ENCODE measurements around the gene CYTH3. TPM values are rescaled to one million over a fixed set of nuclear protein-coding genes. Genes with fewer than 3 reads are reported as not detected.
A peak's percentile ranks its signal among the peaks of the same experiment; 100 is the strongest.

Gene CYTH3
- total and polyA plus RNA-seq, 2 of the 13 experiments (the other 11 are each of a cell fraction or from before 2014, with no cell fraction given) = 3.1 to 3.8 TPM

- CTCF ChIA-PET (ENCODE audit: low intra/inter-chr PET ratio, low total read pairs) = no interaction called here
- Histone ChIP-seq H4K20me1 (ENCODE audit: insufficient read depth, low read length) (no peaks in the 10 kb centered on the region), H3K27me3 (ENCODE audit: control insufficient read depth in 1 of 2, insufficient read depth in 2 of 2, low read length in 2 of 2) (peaks cover 0 to 14% of the 10 kb centered on the region in 2 experiments; a peak in 2 of 5 replicates), H3K4me1 (ENCODE audit: insufficient read depth, low read length) (peaks cover 43% of the 10 kb centered on the region), H3K4me3 (replicated peaks in 1 of 3; ENCODE audit: insufficient read depth in 1 of 3, low read depth in 2 of 3, low read length in 3 of 3) (no peak overlapping the region), H3K27ac (ENCODE audit: extremely low read length, insufficient read depth, low read length) (no peak overlapping the region), H3K9ac (ENCODE audit: insufficient read depth, low read depth, low read length) (no peak overlapping the region), H2AFZ (ENCODE audit: low read length) (no peak overlapping the region), H3K36me3 (replicated peaks in 1 of 2; ENCODE audit: control insufficient read depth in 1 of 2, insufficient read depth in 2 of 2, low read length in 2 of 2) (no peaks in the 10 kb centered on the region), H3K9me3 (ENCODE audit: low read length) (no peaks in the 10 kb centered on the region), H3K4me2 (ENCODE audit: low read depth, low read length) (peak overlapping the region; percentile 32; the same call in 1 of the 2 replicates), H3K79me2 (ENCODE audit: insufficient read depth, low read length) (no peaks in the 10 kb centered on the region)
- POLR2A ChIA-PET = no interaction called here
- FAIRE-seq = no peak
- 20% methylated on average over 8 of the region's 8 CpGs for WGBS (ENCODE audit: low lambda C conversion rate)
- no TSS peak for BruUV-seq (replicated peaks)
- in situ Hi-C loops (cut with HindIII; ENCODE audit: extremely low pct_ligation_motif_present, low pct_unique_long_range_greater_than_20kb) (no loop called here), intact Hi-C loops (cut with micrococcal nuclease; ENCODE audit: unreplicated experiment) (no loop called here)
- DNase-seq (ENCODE audit: low spot score) = no peak
- TF ChIP-seq, protein P1, sequence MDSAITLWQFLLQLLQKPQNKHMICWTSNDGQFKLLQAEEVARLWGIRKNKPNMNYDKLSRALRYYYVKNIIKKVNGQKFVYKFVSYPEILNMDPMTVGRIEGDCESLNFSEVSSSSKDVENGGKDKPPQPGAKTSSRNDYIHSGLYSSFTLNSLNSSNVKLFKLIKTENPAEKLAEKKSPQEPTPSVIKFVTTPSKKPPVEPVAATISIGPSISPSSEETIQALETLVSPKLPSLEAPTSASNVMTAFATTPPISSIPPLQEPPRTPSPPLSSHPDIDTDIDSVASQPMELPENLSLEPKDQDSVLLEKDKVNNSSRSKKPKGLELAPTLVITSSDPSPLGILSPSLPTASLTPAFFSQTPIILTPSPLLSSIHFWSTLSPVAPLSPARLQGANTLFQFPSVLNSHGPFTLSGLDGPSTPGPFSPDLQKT (CRISPR knock-in tag; IDR thresholded peaks at IDR 0.05; ENCODE audit: borderline replicate concordance) = no peak
- TF ChIP-seq MTF1 (CRISPR knock-in tag; IDR thresholded peaks at IDR 0.05) = no peak
- peak; percentile 43; the same call in 1 of the 3 replicates for ATAC-seq
These were observed 14.1 kb upstream of the CYTH3 start for GRCh38 chr7:6286486-6286885.

- peaks cover 0 to 5% of the 10 kb centered on the region in 2 experiments; a peak in 1 of 5 replicates for H3K27me3 ChIP-seq (ENCODE audit: control insufficient read depth in 1 of 2, insufficient read depth in 2 of 2, low read length in 2 of 2)
- H2AFZ ChIP-seq (ENCODE audit: low read length) = no peak overlapping the region
- in situ Hi-C loops (cut with HindIII; ENCODE audit: extremely low pct_ligation_motif_present, low pct_unique_long_range_greater_than_20kb) (no loop called here), intact Hi-C loops (cut with micrococcal nuclease; ENCODE audit: unreplicated experiment) (no loop called here)
- H3K4me2 ChIP-seq (ENCODE audit: low read depth, low read length) = no peak overlapping the region
- DNase-seq (ENCODE audit: low spot score) (peak; percentile 27), ATAC-seq (peak; percentile 50), FAIRE-seq (no peak)
- no peaks in the 10 kb centered on the region for H3K9me3 ChIP-seq (ENCODE audit: low read length)
- H3K27ac ChIP-seq (ENCODE audit: extremely low read length, insufficient read depth, low read length) = no peak overlapping the region
- no TSS peak for BruUV-seq (replicated peaks)
- no peak overlapping the region for H3K9ac ChIP-seq (ENCODE audit: insufficient read depth, low read depth, low read length)
- H3K79me2 ChIP-seq (ENCODE audit: insufficient read depth, low read length) = no peaks in the 10 kb centered on the region
- POLR2A ChIA-PET = interaction anchor here (0.6 kb wide), 1 partner anchor 21 kb away, joined by 3 read pairs; no protein-coding TSS in a partner anchor
- no peaks in the 10 kb centered on the region for H4K20me1 ChIP-seq (ENCODE audit: insufficient read depth, low read length)
- CTCF ChIA-PET (ENCODE audit: low intra/inter-chr PET ratio, low total read pairs) = no interaction called here
- WGBS (ENCODE audit: low lambda C conversion rate) = 28% methylated on average over 10 of the region's 20 CpGs
- H3K4me1 ChIP-seq (ENCODE audit: insufficient read depth, low read length) = peaks cover 37% of the 10 kb centered on the region
- H3K36me3 ChIP-seq (replicated peaks in 1 of 2; ENCODE audit: control insufficient read depth in 1 of 2, insufficient read depth in 2 of 2, low read length in 2 of 2) = no peaks in the 10 kb centered on the region
- H3K4me3 ChIP-seq (replicated peaks in 1 of 3; ENCODE audit: insufficient read depth in 1 of 3, low read depth in 2 of 3, low read length in 3 of 3) = no peak overlapping the region
- TF ChIP-seq RAD21 (CRISPR knock-in tag; IDR thresholded peaks at IDR 0.05) (no peak), CEBPG (CRISPR knock-in tag; IDR thresholded peaks at IDR 0.05) (no peak), ZBTB7B (CRISPR knock-in tag; IDR thresholded peaks at IDR 0.05) (no peak), TEAD3 (CRISPR knock-in tag; optimal IDR thresholded peaks at IDR 0.05; ENCODE audit: borderline replicate concordance) (no peak), MAFK (conservative IDR thresholded peaks at IDR 0.05 in 1 of 2, IDR thresholded peaks at IDR 0.05 in 1 of 2; ENCODE audit: low read length in 2 of 2) (no peak), ATF5 (CRISPR knock-in tag; IDR thresholded peaks at IDR 0.05; ENCODE audit: low read depth) (no peak), ZNF770 (CRISPR knock-in tag; IDR thresholded peaks at IDR 0.05) (peak; percentile 67), THAP8 (CRISPR knock-in tag; IDR thresholded peaks at IDR 0.05; ENCODE audit: borderline replicate concordance) (no peak), ZNF121 (CRISPR knock-in tag; IDR thresholded peaks at IDR 0.05) (0 out of 2 replicates have a peak, but pooled peaks have one; percentile 34), THYN1 (CRISPR knock-in tag; IDR thresholded peaks at IDR 0.05; ENCODE audit: borderline replicate concordance, low read depth) (no peak)
These were observed 12.3 kb upstream of the CYTH3 start for GRCh38 chr7:6284461-6285360.
